ENCODE data around the gene WDFY2.

Gene WDFY2

DNA sequence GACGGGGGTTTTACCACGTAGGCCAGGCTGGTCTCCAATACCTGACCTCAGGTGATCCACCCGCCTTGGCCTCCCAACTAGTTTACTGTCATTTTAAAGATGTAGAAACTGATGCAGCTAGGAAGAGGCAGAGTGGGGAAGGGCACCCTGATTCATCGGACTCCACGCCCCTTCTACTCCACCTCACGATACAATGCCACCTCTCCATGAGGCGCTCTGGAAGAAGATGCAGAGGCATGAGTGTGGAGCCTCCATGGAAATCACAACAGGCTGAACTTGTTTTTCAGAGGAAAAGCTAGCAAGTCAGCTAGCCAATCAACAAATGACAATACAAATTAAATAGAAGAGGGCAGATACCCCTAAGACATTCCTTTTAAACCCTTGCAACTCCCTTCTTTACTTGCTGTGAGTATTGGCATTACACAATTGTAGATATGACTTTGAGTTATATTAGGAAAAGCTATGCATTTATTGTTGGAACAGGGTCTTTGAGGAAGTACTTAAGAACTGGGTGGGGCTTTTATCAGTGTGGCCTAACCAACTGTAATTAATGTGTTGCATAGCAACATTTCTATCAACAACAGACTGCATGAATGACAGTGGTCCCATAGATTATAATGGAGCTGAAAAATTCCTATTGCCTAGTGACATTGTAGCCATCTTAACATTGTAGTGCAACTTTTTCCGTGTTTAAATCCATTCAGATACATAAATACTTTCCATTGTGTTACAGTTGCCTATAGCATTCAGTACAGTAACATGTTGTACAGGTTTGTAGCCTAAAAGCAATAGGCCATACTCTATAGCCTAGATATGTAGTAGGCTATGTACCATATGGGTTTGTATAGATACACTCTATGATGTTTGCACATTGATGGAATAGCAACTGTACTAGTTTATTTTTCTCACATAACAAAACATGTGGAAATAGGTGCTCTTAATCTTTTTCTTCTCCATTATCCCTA is 17.6 kb downstream of the WDFY2 start:
- DNase-seq, result no peak

DNA sequence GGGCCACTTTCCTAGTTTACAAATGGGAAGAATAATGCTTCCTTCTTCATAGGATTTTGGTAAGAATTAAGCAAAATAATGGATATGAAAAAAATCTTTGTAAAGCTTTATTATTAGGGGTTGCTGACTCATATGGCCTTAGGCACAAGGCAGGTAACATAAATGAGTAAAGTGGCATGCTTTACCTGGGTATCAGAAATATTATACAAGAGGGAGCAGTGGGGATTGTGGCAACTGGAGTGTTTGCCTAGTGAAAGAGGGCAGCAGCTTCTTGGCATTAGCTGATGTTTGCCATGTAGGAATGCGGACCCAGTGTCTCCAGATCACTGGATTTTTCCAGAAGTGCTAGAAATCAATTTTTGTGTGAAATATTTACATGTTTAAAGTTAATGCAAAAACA is 19.5 kb downstream of the WDFY2 start:
- no peak for DNase-seq

DNA sequence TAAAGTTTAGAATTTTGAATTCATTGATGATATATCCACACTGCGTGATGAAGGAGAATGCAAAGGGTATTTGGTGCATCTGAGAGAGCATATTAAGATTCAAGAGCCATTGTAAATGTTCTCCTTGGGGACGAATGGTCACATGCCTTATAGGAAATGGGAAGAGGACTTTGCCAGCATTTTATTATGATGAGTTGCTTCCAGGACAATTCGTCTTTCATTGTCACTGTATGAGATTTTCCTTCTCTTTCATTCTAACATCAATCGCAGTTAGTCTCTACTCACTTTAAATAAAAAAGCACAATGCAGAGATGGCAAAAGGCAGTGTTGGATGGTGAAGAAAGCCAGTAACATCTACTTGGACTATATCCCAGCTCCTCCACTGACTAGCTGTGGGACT is 21.4 kb downstream of the WDFY2 start:
- DNase-seq, result no peak

DNA sequence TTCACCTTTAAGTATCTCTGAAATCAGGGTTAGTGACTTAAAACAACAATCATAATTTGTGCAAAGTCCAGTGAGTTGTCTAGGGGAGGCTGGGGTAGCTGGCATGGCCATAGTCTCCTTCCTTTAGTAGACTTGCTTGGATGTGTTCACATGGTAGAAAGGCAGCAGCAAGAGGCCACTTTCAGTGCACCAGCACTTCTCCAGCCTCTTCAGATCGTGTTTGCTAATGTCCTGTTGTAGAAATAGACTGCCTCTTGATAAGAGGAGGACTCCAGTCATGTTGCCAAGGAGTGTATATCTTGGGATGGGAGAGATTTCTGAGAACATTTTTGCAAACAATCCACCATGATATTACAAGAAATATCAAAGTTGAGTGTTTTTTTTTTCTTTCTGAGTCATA is 22.9 kb downstream of the WDFY2 start:
- DNase-seq, result peak; percentile 6

DNA sequence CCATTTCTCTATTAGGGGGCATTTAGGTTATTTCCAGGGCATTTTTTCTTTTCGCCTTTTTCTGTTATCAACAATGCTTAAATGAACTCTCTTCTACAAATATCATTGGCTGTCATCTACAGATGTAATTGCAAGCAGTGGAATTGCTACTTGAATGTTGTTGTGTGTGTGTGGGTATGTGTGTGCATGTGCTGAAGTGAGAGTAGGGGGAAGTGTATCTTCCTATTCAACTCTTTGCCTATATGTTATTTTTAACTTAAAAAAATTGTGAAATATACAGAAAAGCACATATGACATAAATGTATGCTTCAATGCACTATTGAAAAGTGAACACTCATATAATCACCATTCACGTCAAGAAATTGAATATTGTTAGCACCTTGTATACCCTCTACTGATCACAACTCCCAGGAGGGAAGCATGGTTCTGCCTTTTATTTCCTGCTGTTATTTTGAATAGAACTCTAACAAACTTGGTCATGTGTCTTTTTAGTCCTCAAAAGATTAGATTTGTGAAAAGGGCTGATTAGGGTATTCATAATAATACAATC is 24.7 kb downstream of the WDFY2 start:
- no peak for DNase-seq

DNA sequence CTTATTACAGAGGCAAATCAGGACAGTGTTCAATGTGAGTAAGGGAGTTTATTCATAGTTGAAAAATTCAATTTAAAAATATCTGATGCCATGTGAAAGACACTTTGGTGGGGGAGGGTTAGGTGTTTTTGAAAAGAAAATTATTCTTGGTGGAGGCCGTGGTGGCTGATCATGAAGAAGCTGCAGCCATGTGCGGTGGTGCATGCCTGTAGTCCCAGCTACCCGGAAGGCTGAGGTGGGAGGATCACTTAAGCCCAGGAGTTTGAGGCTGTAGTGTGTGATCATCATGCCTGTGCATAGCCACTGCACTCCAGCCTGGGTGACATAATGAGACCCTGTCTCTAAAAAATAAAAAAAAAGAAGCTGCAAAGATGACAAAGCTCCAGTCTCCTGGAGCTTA is 28.6 kb downstream of the WDFY2 start:
- no peak for DNase-seq

DNA sequence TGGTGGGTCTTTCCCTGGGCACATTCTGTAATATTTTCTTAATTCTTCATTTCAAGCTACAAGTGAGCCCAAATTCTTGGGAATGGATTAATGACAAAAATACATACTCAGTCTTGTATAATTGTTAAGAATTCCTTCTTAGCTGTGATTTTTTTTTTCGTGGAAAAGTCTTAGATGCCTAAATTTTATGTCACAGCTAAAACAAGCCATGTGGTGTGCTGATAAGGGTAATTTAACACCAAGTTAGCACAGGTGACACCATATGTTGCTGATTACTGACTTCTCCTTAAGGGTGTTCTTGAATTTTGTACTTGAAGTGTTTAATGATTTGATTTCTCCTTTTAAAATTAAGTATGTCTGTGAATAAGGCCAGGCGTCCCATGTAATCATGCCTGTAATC is 29.3 kb downstream of the WDFY2 start:
- no peak for DNase-seq

DNA sequence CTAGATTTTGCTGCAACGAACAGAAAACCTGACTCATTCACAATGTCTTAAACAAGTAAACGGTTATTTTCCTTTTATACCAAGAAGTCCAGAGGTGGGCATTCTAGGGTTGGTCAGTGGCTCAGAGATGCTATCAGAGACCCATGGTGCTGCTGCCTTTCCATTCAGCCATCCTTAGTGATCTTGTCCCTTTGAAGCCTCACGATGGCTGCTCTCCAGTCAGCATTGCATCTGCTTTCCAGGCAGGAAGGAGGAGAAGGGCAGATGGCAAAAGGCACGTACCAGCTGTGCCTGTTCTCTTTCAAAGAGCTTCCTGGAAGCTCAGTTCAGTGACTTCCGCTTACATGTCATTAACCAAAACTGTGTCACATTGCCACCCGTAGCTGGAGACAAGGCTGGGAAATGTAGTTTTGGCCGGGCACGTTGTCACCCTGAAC is 30.1 kb downstream of the WDFY2 start:
- no peak for DNase-seq

DNA sequence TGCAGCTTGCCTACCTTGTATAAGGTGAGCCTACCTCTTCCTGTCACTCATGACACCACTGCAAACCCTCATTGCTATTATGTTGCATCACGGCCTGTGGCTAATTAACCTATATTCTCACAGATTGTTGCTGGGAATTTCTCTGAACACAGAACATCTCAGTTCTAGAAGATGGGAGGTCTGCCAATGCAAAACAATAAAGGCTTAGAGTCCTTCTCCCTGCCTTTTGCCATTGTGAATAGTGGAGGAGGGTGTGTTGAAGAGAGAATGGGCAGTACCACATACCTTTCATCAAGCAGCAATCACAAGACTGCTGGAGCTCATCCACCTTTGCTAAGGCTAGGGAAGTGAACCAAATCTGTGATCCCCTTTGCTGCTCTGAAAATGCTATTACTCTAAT is 34.4 kb downstream of the WDFY2 start:
- no peak for DNase-seq

DNA sequence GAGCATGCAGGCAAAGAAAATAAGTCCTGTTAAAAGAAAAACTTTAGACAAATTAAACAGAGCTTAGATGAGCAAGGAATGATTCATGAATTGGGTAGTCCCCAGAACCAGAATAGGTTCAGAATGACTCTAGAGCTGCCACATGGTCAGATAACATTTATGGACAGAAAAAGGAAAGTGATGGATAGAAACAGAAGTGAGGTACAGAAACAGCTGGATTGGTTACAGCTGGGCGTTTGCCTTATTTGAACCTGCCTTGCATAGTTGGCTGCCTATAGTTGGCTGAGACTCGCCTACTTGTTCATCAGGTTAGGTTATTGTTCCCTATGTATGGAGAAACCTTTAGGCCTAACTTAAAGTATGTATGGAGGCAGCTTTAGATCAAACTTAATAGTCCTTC is 35.4 kb downstream of the WDFY2 start:
- no peak for DNase-seq

DNA sequence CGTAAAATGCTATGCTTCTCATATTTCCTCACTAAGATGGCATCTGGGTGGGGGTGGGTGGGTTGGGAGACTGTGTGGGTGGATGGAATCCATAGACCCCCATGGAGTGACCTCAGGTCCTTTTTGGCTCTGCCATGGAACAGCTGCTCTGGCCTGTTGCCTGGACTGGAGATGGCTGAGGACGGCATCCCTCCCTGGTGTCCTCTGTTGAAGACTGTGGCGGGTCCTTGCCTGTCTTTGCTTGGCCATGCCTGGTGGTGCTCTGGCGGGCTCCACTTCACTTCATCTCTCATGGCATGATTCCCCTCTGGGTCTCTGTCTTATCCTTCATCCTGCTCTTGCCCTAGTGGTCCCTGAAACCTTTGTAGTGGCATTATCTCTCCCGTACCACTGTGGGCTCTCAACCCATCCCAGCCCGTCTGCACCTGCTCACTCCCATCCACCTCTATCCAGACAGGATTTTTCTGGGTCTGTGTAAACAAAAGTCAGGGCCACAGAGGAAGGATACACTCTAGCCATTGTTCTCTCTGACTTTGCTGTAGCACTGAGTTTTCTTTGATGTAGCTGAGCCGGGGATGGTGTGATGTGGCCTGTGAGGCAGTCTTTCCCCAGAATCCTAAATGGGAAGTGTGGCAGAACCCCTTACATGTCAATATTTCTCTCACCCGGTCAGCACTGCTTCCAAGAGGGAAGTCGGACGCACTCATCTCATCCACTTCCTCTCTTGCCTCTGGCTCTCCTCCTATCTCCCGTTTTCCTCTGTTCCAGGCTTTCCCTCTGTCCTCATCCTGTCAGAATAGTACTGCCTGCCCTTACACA is 36.1 kb downstream of the WDFY2 start:
- DNase-seq, result no peak

DNA sequence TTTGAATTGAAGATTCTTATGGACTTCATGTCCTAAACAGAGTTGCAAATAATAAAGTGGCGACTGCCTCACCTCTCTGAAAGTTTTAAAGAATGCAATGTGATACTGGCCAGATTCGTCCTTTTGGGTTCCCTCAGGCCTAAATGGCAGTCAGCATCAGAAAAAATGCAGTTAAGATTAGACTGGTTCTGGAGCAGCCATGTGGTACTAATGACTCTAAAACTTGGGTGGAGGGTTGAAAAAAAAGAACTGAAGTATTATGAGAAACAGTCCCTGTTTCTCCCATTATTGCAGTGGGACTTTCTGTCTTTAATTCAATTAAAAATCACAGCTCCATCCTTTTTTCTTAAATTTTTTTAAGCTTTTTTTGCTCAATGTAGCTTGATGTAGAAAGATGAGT is 37.3 kb downstream of the WDFY2 start:
- no peak for DNase-seq

DNA sequence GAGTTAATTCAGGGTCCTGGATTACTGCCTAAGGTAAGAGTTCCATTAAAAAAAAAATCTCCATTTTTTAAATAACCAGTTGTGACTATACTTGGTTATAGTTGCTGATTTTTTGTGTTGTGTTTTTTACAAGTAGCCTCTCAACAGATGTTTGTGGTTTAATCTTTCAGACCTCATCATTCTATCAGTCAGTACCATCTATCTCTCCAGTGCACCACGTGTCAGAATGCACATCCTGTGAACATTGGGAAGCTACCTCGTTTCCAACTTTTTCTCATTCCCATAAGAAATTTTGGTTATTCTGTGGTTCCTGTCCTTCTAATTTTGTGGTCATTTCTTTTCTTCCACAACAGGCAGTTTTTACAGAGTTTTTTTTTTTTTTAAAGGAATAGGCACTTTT is 39.2 kb downstream of the WDFY2 start:
- DNase-seq, result no peak

DNA sequence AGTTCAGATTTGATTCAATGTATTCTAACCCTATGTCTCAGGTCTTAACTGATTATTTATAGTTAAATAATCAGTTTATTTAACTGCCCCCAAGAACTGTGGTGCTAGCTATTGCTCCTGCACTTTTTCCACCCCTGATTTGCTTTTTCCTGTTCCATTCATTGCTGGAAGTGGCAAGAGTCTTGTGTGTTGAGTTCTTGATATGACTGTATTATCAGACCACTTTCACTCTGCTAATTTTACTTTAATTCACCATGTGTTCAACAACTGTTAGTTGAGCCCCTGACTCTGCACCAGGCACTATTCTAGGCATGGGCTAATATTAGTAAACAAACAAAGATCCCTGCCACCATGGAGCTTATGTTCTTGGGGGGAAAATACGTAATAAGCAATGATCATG is 39.9 kb downstream of the WDFY2 start:
- DNase-seq, result no peak

DNA sequence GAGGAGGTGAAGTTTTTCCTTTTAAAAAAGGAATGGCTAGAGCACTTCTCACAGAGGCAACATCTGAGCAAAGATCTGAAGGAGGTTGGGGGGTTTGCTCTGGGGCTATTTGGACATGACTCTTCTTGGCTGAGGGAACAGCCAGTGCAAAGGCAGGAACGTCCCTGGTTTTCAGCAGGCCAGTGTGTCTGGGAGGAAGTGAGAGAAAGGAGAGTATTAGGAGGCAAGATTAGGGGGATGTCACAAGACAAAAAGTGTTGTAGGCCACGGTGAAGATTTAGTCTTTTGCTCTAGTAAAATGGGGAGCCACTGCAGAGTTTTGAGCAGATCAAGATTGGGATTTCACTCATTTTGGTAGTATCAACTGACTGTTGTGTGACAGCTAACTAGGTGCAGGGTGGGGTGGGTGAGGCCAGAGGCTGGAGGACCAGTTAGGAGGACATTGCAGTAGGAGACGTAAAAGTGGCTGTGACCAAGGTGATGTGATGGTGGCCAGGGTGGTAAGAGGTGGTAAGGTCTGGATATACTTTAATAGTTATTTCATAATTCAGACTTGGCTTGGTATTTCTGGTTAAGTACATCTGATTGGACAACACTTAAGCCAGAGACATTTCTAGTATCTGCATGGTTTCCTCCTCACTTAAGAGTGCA is 40.6 kb downstream of the WDFY2 start:
- DNase-seq, result no peak

DNA sequence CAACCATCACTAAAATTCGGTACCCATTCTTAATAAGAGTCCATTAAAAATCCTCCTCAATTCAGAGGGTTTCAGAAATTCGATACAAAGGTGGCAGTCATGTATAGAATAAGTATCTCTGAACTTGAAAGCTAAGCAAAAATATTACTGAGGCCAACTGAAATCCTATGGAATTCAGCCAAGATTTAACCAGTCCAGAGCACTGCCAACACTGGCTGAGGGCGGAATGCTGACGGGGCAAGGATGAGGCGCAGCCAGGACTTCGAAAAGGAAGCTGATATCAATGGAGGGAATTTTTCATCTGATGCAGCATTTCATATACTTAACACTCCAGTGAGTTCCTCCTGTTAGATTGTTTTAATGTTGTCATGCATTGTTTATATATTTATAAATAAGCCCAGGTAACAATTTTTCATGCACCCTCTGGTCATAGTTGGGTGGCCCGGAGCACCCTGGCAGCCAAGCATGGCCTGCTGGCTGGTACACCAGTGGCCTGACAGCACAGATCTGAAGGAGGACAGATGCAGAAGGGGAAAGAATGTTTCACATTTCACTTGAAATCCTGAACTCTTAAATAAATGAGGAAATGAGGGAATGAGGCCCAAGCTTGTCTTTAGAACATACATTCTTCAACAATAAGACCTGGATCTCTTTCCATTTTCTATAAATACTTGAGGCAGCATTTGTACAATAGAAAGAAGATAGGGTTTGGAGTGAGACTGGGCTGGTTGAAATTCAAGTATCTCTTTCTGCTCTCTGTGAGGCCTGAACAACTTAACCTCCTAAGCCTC is 41.5 kb downstream of the WDFY2 start:
- peak; percentile 71 for DNase-seq

DNA sequence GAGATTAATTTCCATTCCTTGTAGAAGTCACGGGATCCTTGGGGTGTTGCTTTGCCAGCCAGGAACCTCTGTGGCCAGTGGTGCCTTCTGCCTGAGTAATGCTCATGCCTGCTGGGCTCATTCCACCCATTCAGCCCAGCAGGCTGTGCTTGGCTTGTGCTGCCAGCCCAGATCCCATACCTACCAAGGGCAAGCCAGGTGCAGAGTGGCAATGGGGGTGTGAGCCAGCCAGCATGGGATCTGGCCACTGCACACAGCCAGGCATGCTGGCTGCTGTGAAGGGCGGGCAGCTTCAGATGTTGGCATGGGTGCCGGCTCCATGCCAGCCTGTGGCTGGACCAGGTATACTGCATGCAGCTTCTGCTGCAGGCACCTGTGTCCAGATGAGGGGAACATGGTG is 42.5 kb downstream of the WDFY2 start:
- no peak for DNase-seq

DNA sequence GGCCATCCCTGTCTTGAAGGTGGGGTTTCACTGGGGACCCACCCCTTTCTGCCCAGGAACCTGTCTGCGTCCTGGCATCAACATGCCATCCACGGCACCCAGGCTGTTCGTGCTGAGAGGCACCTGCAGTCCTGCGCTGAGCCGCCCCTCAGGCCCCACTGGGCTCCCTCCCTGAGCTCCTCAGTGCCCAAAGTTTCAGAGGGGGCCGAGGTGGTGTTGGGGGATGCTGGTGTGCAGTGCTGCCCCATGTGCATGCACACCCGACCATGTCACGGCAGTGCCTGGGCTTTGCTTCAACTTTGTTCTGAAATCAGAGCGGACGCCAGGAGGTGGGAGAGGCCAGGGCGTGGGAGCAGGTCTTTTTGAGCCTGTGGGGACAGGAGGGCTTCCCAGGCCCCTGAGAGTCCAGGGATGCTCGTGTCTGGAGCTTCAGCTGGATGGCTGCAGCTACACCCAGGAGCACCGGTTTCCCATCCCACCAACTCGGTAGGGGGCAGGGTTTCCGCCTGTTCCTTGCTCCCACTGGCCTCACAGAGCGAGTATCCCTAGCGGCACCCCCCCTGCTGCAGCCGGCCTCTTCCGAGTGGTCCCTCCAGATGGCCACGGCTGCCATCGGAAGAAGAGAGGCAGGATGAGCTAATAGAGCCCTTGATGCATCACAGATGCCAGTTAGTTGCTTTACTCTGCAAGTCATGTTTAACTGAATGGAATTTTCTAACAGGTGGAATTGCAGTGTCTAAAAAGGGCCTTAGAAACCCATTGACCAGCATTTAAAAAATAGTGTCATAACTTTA is 44.0 kb downstream of the WDFY2 start:
- DNase-seq, result no peak

DNA sequence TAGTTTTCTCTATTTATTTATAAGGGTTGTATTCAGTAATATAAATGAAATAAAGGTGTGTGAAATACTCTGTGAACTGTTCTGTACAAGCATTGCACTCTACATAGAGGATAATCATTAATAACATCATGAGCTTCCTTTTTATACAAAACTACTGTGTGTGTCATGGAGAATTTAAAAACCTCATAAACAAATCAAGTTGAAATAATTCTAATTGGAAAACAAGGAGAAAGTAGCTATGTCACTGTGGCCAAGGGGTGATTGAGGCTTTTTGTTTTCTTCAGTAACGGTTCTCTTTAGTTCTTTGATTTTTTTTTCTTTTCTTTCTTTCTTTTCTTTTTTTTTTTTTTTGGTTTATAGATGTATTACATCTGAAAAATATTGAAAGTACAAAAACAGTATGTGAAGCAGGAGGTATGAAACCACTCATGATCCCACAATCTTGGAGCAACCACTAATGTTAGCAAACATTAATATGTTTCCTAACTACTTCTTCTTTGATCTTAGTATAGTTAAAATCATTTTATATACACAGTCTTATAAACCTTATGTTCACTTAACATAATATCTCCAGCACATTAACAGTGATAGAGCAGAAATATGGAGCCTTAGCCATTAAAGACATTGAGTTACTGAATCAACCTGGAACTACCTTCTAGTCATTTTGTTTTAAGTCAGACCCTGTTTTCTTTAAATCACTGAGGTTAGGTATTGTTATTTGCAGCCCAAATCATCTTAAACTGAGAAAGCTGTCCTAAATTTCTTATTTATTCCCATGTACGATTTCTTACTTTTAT is 45.4 kb downstream of the WDFY2 start:
- DNase-seq, result no peak

DNA sequence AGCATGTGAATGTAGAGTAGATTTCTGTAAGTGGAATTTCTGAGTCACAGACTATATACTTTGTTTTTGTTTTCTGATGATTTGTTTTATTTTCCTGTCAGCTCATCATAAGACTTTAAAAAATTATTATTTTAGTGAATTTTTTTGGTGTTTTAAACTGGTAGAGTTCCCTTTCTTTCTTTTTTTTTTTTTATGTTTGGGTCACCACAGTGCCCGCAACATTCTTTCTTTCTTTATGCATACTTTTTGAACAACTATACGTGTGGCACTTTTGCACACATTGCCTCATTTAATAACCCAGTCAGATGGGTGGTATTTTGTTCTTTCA is 46.0 kb downstream of the WDFY2 start:
- DNase-seq, result no peak
